ENCODE results near the gene DOK1.

DOK1 gene

GRCh38 chr2:74603282-74604000, 48.9 kb downstream of the DOK1 start:
- DNase-seq (ENCODE audit: low read depth): no peak

GRCh38 chr2:74606927-74607326, 52.4 kb downstream of the DOK1 start:
- no peak for DNase-seq (ENCODE audit: low read depth)
